Stimulated activated CD4-positive, alpha-beta T cell treated with anti-CD3 and anti-CD28 coated beads, TNF-alpha, amount 100 ng/mL, for 24 hours (primary cell): ENCODE data around the gene IFT52.
"Not testable (repeated sequence)": the region's sequence is repeated elsewhere in the genome, so short reads cannot be mapped to it uniquely, and the experiment has no call there.

Experiments used
- DNase-seq, 3 experiments: peaks; one replicate each; pipeline ENCODE4 v3.0.0-alpha.2; 2020; ENCODE audit warnings: low read depth in 3 of 3

The IFT52 gene

DNA sequence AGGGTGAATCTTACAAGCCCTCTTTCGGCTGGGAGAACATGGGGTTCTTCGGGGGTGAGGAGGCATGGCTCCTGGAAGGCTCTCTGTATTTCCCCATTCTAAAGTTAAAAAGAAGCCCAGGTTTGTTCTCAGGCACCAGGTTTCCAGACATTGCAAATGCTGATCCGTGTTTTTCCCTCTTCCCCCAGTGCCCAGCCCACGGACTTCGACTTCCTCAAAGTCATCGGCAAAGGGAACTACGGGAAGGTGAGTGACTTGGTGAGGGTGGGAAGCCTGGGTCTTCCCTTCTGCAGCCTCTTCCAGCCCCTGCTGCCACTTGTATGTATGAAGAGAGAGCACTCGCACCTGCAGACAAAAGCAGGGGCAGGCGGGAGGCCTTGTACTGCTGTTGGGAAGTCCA is 23.3 kb upstream of the IFT52 start:
- DNase-seq, result no peak

DNA sequence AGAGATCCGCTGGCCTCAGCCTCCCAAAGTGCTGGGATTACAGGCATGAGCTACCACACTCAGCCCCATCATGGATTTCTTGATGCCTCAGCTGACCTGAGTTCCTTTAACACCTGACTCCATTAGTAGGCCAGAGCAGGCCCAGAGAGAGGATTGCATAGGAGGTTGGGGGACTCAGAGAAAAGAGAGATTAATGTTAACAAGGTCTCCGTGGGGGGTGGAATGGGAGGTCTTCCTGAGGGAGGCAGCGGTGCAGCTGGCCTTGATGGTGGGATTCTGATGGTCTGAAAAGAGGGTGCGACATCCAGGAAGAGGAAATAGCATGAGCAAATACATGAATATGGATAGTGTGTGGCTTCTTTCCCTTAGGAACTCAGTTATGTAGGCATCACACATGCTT is 22.0 kb upstream of the IFT52 start:
- DNase-seq, result no peak

DNA sequence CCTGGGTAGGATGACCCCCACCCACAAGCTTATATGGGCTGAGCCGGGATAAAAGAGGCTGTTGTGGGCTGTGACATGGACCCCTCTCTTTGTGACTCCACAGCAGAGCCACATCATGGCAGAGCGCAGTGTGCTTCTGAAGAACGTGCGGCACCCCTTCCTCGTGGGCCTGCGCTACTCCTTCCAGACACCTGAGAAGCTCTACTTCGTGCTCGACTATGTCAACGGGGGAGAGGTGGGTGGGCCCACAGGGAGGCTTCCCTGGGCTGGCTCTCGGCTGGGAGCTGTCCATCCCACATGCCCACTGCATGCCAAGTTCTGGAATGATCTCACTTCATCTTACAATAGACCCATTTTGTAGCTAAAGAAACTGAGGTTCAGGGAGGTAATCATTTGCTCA is 21.5 kb upstream of the IFT52 start:
- no peak for DNase-seq

DNA sequence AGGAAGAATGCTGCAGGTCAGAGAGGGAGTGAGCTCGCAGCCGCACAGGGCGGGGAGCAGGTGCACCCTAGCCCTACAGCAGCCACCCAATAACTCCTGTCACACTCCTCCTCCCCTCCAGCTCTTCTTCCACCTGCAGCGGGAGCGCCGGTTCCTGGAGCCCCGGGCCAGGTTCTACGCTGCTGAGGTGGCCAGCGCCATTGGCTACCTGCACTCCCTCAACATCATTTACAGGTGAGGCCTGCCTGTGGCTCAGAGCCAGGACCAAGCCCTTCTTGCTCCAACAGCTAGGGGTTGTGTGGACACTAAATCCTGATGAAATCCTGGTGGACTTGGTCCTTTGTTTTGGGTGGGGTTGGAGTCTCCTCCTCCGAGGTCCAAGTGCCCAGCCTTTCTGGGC is 20.2 kb upstream of the IFT52 start:
- DNase-seq, result no peak

- no peak for DNase-seq
Measured at GRCh38 chr20:43571310-43571709, 19.4 kb upstream of the IFT52 start.

DNA sequence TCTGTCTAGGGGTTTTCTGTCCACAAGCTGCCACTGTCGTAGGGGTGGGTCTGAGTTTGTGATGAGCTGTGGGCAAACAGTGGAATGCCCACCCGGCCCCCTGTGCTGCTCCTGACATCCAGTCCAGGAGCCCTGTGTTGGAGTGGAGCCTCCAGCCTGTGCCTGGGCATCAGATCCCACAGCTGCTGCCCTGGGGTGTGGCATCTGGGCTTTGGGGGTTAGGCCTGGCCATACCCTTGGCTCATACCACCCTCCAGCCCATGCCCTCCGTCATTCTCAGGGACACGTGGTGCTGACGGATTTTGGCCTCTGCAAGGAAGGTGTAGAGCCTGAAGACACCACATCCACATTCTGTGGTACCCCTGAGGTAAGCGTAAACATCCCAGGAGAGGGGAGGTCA is 19.0 kb upstream of the IFT52 start:
- DNase-seq, result no peak

GRCh38 chr20:43572891-43573290 is 17.8 kb upstream of the IFT52 start:
- no peak for DNase-seq

DNA sequence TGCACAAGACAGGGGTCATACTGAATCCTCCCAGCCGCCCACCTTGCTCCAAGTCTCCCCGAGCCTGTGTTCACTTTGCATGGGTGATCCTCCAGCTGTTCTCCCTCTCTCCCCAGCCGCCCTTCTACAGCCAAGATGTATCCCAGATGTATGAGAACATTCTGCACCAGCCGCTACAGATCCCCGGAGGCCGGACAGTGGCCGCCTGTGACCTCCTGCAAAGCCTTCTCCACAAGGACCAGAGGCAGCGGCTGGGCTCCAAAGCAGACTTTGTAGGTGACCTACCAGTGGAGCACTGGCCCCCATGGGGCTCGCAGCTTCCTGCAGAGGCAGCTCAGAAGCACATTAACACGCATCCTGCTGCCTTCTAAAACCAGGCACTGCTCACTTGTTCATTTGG is 14.6 kb upstream of the IFT52 start:
- DNase-seq, result no peak

- DNase-seq, result no peak
Measured at GRCh38 chr20:43579861-43580793, 10.6 kb upstream of the IFT52 start.

- DNase-seq, result no peak
Measured at GRCh38 chr20:43583133-43583864, 7.4 kb upstream of the IFT52 start.

GRCh38 chr20:43583982-43584432 is 6.7 kb upstream of the IFT52 start:
- DNase-seq, result no peak

DNA sequence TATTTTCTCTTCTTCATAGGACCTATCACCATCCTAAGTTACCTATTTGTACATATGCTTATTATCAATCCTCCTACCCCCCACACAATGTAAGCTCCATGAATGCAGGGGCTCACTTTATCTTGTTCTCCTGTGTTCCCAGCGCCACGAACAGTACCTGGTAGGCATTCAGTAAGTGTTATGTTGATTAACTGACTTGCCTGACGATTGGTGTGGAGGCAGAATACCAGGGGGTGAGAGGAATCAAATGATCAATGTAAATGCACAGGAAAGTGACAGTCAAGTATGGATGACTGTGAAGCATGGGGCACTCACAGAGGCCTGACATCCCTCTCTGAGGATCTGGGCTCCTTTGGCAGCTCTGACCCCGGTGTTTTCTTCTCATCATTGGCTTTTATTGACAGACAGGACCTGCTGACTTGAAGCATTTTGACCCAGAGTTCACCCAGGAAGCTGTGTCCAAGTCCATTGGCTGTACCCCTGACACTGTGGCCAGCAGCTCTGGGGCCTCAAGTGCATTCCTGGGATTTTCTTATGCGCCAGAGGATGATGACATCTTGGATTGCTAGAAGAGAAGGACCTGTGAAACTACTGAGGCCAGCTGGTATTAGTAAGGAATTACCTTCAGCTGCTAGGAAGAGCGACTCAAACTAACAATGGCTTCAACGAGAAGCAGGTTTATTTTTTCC is 6.1 kb upstream of the IFT52 start:
- no peak for DNase-seq

GRCh38 chr20:43586641-43587040 is 4.1 kb upstream of the IFT52 start:
- DNase-seq, result no peak

DNA sequence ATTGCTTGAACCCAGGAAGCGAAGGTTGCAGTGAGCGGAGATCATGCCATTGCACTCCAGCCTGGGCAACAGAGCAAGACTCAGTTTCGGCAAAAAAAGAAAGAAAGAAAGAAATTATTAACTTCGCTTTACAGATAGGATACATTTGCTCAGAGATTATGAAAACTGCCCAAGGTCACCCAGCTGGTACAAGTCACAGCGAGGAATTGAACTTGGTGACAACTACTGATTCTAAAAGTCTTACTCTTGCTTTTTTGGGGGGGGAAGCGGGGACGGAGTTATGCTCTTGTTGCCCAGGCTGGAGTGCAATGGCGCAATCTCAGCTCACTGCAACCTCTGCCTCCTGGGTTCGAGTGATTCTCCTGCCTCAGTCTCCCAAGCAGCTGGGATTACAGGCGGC is 2.2 kb upstream of the IFT52 start:
- DNase-seq, result not testable (repeated sequence)

DNA sequence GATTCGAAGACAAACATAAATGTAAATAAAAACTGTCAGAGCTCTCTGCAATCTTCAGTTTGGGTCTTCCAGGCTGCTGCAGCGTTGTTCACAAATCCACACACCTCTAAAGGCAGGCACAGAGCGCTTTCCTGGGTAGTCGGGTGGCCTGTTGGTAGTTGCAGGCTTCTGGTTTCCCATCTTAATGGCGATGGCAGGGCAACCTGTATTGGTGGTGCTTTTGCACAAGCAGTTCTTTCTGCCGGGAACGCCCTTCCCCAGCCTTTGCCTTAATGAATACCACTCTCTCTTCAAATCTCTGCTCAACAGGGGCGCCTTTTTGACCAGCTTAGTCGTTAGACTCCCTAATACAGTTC is 723 bp upstream of the IFT52 start:
- DNase-seq, result peak in 1 of 3 experiments; percentile 2

- not testable (repeated sequence) for DNase-seq
Measured at GRCh38 chr20:43601960-43602359, 11.2 kb downstream of the IFT52 start.

DNA sequence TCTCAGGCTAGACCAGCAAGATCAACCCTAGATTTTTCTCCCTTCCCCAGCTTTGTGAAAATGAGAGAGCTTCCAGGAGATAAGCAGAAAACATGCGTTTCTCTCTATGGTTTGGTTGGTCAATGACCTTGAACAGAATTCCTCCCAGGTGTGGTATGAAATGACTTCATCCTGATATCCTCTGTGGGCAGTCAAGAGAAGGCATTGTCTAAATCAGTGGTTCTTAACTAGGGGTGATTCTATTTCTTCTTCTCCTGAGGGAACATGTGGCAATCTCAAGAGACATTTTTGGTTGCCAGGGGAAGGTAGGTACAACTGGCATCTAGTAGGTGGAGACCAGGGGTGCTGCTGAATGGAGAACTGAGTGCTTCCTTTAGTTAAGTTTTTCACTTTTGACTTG is 12.4 kb downstream of the IFT52 start:
- no peak for DNase-seq

GRCh38 chr20:43605715-43606114 is 15.0 kb downstream of the IFT52 start:
- DNase-seq, result no peak

GRCh38 chr20:43607278-43607677 is 16.5 kb downstream of the IFT52 start:
- DNase-seq, result not testable (repeated sequence)

DNA sequence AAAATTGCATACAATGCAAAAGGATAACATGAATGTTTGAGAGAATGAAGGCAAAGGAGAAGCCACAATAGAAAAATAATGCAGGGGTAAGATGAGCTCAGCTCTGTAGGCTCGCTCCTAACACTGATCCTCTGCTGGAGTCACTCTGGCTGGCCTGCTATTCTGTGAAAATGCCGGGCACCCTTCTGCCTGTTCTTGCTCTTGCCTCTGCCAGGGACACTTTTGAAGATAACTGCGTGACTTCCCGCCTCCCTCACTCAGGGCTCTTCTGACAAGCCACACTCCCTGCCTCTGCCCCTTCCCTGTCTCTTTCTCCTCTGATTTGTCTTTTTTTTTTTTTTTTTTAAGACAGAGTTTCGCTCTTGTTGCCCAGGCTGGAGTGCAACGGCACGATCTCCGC is 40.9 kb downstream of the IFT52 start:
- DNase-seq, result no peak

- no peak for DNase-seq
Measured at GRCh38 chr20:43636429-43636828, 45.7 kb downstream of the IFT52 start.

GRCh38 chr20:43642548-43642947 is 51.8 kb downstream of the IFT52 start:
- no peak for DNase-seq
